Measurements from ENCODE around the gene STRN4.
A peak's percentile ranks its signal among the peaks of the same experiment; 100 is the strongest.

The STRN4 gene

GRCh38 chr19:46727757-46728156, 18.5 kb downstream of the STRN4 start:
- no peak overlapping the region for H3K18ac ChIP-seq (ENCODE audit: low read depth in 1 of 2, low read length in 2 of 2)
- H3K9ac ChIP-seq (ENCODE audit: low read length): no peak overlapping the region
- 98% methylated on average over 11 of the region's 11 CpGs for WGBS
- H3K4me2 ChIP-seq (ENCODE audit: low read length, poor library complexity, severe bottlenecking): no peak overlapping the region
- H3K79me1 ChIP-seq (replicated peaks; ENCODE audit: low read length, poor library complexity, severe bottlenecking): peaks cover 52% of the 10 kb centered on the region
- no peak overlapping the region for H2AFZ ChIP-seq (ENCODE audit: low read depth, low read length)
- H2BK120ac ChIP-seq (ENCODE audit: low read depth, low read length): no peak overlapping the region
- no peaks in the 10 kb centered on the region for H3K9me3 ChIP-seq (ENCODE audit: control insufficient read depth, low read length)
- H4K8ac ChIP-seq (ENCODE audit: low read length): no peak overlapping the region
- H2BK15ac ChIP-seq (ENCODE audit: low read depth, poor library complexity, severe bottlenecking): no peak overlapping the region
- peaks cover 91 to 93% of the 10 kb centered on the region in 2 experiments for H3K36me3 ChIP-seq (ENCODE audit: control insufficient read depth in 1 of 2, insufficient read depth in 2 of 2, low read depth in 1 of 2, low read length in 2 of 2)
- no peak for DNase-seq
- H3K14ac ChIP-seq (ENCODE audit: low read length in 2 of 2): no peak overlapping the region
- no peaks in the 10 kb centered on the region for H3K27me3 ChIP-seq (ENCODE audit: control insufficient read depth in 1 of 2, insufficient read depth in 1 of 2, low read length in 2 of 2)
- no peak overlapping the region for H3K27ac ChIP-seq (ENCODE audit: low read length, poor library complexity, severe bottlenecking)
- no peak overlapping the region for H3K23ac ChIP-seq (ENCODE audit: low read length in 2 of 2)
- no peak overlapping the region for H2BK5ac ChIP-seq (ENCODE audit: low read depth, low read length, poor library complexity, severe bottlenecking)
- no peak overlapping the region for H3K4me3 ChIP-seq (ENCODE audit: insufficient read depth in 1 of 2, low read depth in 1 of 2, low read length in 2 of 2)
- peaks cover 63% of the 10 kb centered on the region for H3K4me1 ChIP-seq (ENCODE audit: control insufficient read depth, insufficient read depth, low read depth, low read length)
- H2BK12ac ChIP-seq (ENCODE audit: low read length in 2 of 2): no peak overlapping the region
- H3K4ac ChIP-seq (ENCODE audit: low read depth in 1 of 2, low read length in 2 of 2): no peak overlapping the region
- no peak overlapping the region for H2AK5ac ChIP-seq (ENCODE audit: low read length, severe bottlenecking)
- H4K91ac ChIP-seq (ENCODE audit: low read length): no peak overlapping the region

DNA sequence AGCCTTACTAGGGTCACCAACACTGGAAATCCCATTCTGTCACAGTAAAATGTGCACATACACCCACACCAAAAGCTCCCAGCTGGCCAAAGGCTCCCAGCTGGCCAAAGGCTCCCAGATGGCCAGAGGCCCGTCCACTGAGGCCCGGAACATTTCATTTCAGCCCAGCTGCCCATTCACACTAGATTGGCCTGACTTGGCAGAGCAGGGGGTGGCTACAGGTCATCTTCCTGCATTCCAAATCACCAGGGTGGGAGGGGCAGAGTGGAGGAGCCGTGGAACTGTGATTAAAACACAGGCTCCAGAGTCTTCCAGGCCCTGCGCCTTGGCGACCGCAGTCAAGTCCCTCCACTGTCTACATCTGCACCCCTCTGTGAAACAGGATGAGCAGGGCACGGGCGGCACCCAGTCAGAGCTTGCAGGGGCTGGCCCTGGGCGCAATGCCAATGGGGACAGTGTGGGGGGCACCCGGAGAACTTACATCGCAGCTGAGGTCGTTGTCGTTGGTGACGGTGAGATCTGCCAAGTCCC, 19.2 kb downstream of the STRN4 start:
- Histone ChIP-seq H3K4me1 (ENCODE audit: control insufficient read depth, insufficient read depth, low read depth, low read length) (peaks cover 59% of the 10 kb centered on the region), H3K27me3 (ENCODE audit: control insufficient read depth in 1 of 2, insufficient read depth in 1 of 2, low read length in 2 of 2) (no peaks in the 10 kb centered on the region), H3K36me3 (ENCODE audit: control insufficient read depth in 1 of 2, insufficient read depth in 2 of 2, low read depth in 1 of 2, low read length in 2 of 2) (peaks cover 91 to 93% of the 10 kb centered on the region in 2 experiments), H3K18ac (ENCODE audit: low read depth in 1 of 2, low read length in 2 of 2) (no peak overlapping the region), H4K8ac (ENCODE audit: low read length) (no peak overlapping the region), H3K4me3 (ENCODE audit: insufficient read depth in 1 of 2, low read depth in 1 of 2, low read length in 2 of 2) (no peak overlapping the region), H2AFZ (ENCODE audit: low read depth, low read length) (no peak overlapping the region), H3K4me2 (ENCODE audit: low read length, poor library complexity, severe bottlenecking) (no peak overlapping the region), H3K79me1 (replicated peaks; ENCODE audit: low read length, poor library complexity, severe bottlenecking) (peaks cover 59% of the 10 kb centered on the region), H3K9me3 (ENCODE audit: control insufficient read depth, low read length) (no peaks in the 10 kb centered on the region), H3K23ac (ENCODE audit: low read length in 2 of 2) (no peak overlapping the region), H2BK12ac (ENCODE audit: low read length in 2 of 2) (no peak overlapping the region), H3K4ac (ENCODE audit: low read depth in 1 of 2, low read length in 2 of 2) (no peak overlapping the region), H2BK120ac (ENCODE audit: low read depth, low read length) (no peak overlapping the region), H3K27ac (ENCODE audit: low read length, poor library complexity, severe bottlenecking) (no peak overlapping the region), H2AK5ac (ENCODE audit: low read length, severe bottlenecking) (no peak overlapping the region), H2BK15ac (ENCODE audit: low read depth, poor library complexity, severe bottlenecking) (no peak overlapping the region), H3K14ac (ENCODE audit: low read length in 2 of 2) (no peak overlapping the region), H3K9ac (ENCODE audit: low read length) (no peak overlapping the region), H4K91ac (ENCODE audit: low read length) (peak overlapping the region; percentile 23), H2BK5ac (ENCODE audit: low read depth, low read length, poor library complexity, severe bottlenecking) (no peak overlapping the region)
- WGBS: 93% methylated on average over 14 of the region's 14 CpGs
- DNase-seq: no peak

DNA sequence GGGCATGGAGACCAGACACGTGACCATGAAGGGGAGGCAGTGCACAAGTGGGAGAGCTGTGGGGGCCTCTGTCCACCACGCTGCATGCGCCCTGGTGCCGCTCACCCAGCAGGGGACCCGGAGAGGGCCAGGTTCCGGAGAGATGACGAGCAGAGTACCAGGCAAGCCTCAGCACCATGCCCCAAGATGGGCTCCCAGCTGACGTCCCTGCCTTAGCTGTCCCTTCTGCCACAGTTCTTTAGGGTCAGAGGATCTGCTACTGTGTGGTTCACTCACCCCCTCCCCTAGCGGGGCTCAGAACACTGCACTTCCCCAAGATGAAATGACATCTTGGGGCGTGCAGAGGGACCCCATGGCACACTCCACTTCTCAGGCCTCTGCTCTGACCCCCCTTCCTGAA, 19.7 kb downstream of the STRN4 start:
- Histone ChIP-seq H2AFZ (ENCODE audit: low read depth, low read length) (no peak overlapping the region), H3K79me1 (replicated peaks; ENCODE audit: low read length, poor library complexity, severe bottlenecking) (peaks cover 64% of the 10 kb centered on the region), H2BK12ac (ENCODE audit: low read length in 2 of 2) (no peak overlapping the region), H3K14ac (ENCODE audit: low read length in 2 of 2) (no peak overlapping the region), H3K27me3 (ENCODE audit: control insufficient read depth in 1 of 2, insufficient read depth in 1 of 2, low read length in 2 of 2) (no peaks in the 10 kb centered on the region), H3K4me3 (ENCODE audit: insufficient read depth in 1 of 2, low read depth in 1 of 2, low read length in 2 of 2) (no peak overlapping the region), H3K4me1 (ENCODE audit: control insufficient read depth, insufficient read depth, low read depth, low read length) (peaks cover 56% of the 10 kb centered on the region), H2AK5ac (ENCODE audit: low read length, severe bottlenecking) (no peak overlapping the region), H4K8ac (ENCODE audit: low read length) (peak overlapping the region; percentile 43), H3K23ac (ENCODE audit: low read length in 2 of 2) (no peak overlapping the region), H2BK5ac (ENCODE audit: low read depth, low read length, poor library complexity, severe bottlenecking) (no peak overlapping the region), H3K18ac (ENCODE audit: low read depth in 1 of 2, low read length in 2 of 2) (no peak overlapping the region), H3K4me2 (ENCODE audit: low read length, poor library complexity, severe bottlenecking) (no peak overlapping the region), H3K36me3 (ENCODE audit: control insufficient read depth in 1 of 2, insufficient read depth in 2 of 2, low read depth in 1 of 2, low read length in 2 of 2) (peaks cover 91 to 93% of the 10 kb centered on the region in 2 experiments), H2BK120ac (ENCODE audit: low read depth, low read length) (no peak overlapping the region), H3K27ac (ENCODE audit: low read length, poor library complexity, severe bottlenecking) (no peak overlapping the region), H3K9ac (ENCODE audit: low read length) (no peak overlapping the region), H4K91ac (ENCODE audit: low read length) (no peak overlapping the region), H3K4ac (ENCODE audit: low read depth in 1 of 2, low read length in 2 of 2) (no peak overlapping the region), H3K9me3 (ENCODE audit: control insufficient read depth, low read length) (no peaks in the 10 kb centered on the region), H2BK15ac (ENCODE audit: low read depth, poor library complexity, severe bottlenecking) (no peak overlapping the region)
- WGBS: 88% methylated on average over 10 of the region's 10 CpGs
- no peak for DNase-seq

- H3K27me3 ChIP-seq (ENCODE audit: control insufficient read depth in 1 of 2, insufficient read depth in 1 of 2, low read length in 2 of 2): no peaks in the 10 kb centered on the region
- no peak overlapping the region for H3K27ac ChIP-seq (ENCODE audit: low read length, poor library complexity, severe bottlenecking)
- WGBS: 78% methylated on average over 9 of the region's 9 CpGs
These were observed 20.3 kb downstream of the STRN4 start for GRCh38 chr19:46725859-46726393.

More at GRCh38 chr19:46725859-46726393, 20.3 kb downstream of the STRN4 start:
- Histone ChIP-seq H3K23ac (ENCODE audit: low read length in 2 of 2) (no peak overlapping the region), H3K4me3 (ENCODE audit: insufficient read depth in 1 of 2, low read depth in 1 of 2, low read length in 2 of 2) (no peak overlapping the region), H4K8ac (ENCODE audit: low read length) (no peak overlapping the region), H3K9me3 (ENCODE audit: control insufficient read depth, low read length) (no peaks in the 10 kb centered on the region), H2BK15ac (ENCODE audit: low read depth, poor library complexity, severe bottlenecking) (no peak overlapping the region), H3K18ac (ENCODE audit: low read depth in 1 of 2, low read length in 2 of 2) (no peak overlapping the region), H3K9ac (ENCODE audit: low read length) (no peak overlapping the region), H2BK120ac (ENCODE audit: low read depth, low read length) (no peak overlapping the region), H3K4ac (ENCODE audit: low read depth in 1 of 2, low read length in 2 of 2) (no peak overlapping the region), H3K4me2 (ENCODE audit: low read length, poor library complexity, severe bottlenecking) (no peak overlapping the region), H2AFZ (ENCODE audit: low read depth, low read length) (no peak overlapping the region), H3K14ac (ENCODE audit: low read length in 2 of 2) (no peak overlapping the region), H2BK5ac (ENCODE audit: low read depth, low read length, poor library complexity, severe bottlenecking) (no peak overlapping the region), H2AK5ac (ENCODE audit: low read length, severe bottlenecking) (no peak overlapping the region), H3K4me1 (ENCODE audit: control insufficient read depth, insufficient read depth, low read depth, low read length) (peaks cover 50% of the 10 kb centered on the region), H3K79me1 (replicated peaks; ENCODE audit: low read length, poor library complexity, severe bottlenecking) (peaks cover 68% of the 10 kb centered on the region), H3K36me3 (ENCODE audit: control insufficient read depth in 1 of 2, insufficient read depth in 2 of 2, low read depth in 1 of 2, low read length in 2 of 2) (peaks cover 95 to 98% of the 10 kb centered on the region in 2 experiments), H4K91ac (ENCODE audit: low read length) (no peak overlapping the region), H2BK12ac (ENCODE audit: low read length in 2 of 2) (no peak overlapping the region)
- DNase-seq: no peak
